Lung (tissue), 12 donors: ENCODE data around the gene PRKD1. TPM values are rescaled to one million over a fixed set of nuclear protein-coding genes. Genes with fewer than 3 reads are reported as not detected.
A peak's percentile ranks its signal among the peaks of the same experiment; 100 is the strongest.

Experiments
- ATAC-seq: fragments of 200-7000 bp; cut with Tn5 transposase; one replicate; pipeline ENCODE4 v1.9.1; 2020; ENCODE audit warnings: moderate number of reproducible peaks; ENCODE audit not compliant: insufficient read depth, low FRiP score
- DNase-seq, 3 donors: peaks; one replicate each; pipeline ENCODE4 v3.0.0-alpha.2; 2013 to 2017
- H3K27ac ChIP-seq, 2 donors: one replicate each; pipeline ENCODE4 v1.5.1; 2013; ENCODE audit warnings: mild to moderate bottlenecking in 2 of 2, moderate library complexity in 2 of 2, control low read depth in 1 of 2, inconsistent platforms in 1 of 2, low read depth in 1 of 2, low read length in 1 of 2
- H3K27me3 ChIP-seq, 3 donors: one replicate each; pipeline ENCODE4 v1.5.1; 2013; ENCODE audit warnings: low read length in 2 of 3; ENCODE audit not compliant: control insufficient read depth in 3 of 3, insufficient read depth in 3 of 3
- H3K36me3 ChIP-seq, 4 donors: one replicate each; pipeline ENCODE4 v1.5.1; 2013; ENCODE audit warnings: low read length in 4 of 4, mild to moderate bottlenecking in 1 of 4, moderate library complexity in 1 of 4; ENCODE audit not compliant: control insufficient read depth in 4 of 4, insufficient read depth in 4 of 4
- H3K4me1 ChIP-seq, 5 donors: one replicate each; pipeline ENCODE4 v1.5.1; 2013; ENCODE audit warnings: low read length in 5 of 5, mild to moderate bottlenecking in 2 of 5, moderate library complexity in 1 of 5; ENCODE audit not compliant: control insufficient read depth in 5 of 5, insufficient read depth in 5 of 5
- H3K4me3 ChIP-seq: one replicate; pipeline ENCODE4 v1.5.1; 2013; ENCODE audit warnings: mild to moderate bottlenecking, control low read depth, moderate library complexity
- H3K9ac ChIP-seq, 2 donors: one replicate each; pipeline ENCODE4 v1.5.1; 2013; ENCODE audit warnings: low read length in 2 of 2, control low read depth in 1 of 2; ENCODE audit not compliant: insufficient read depth in 1 of 2
- H3K9me3 ChIP-seq, 4 donors: one replicate each; pipeline ENCODE4 v1.5.1; 2013; ENCODE audit warnings: low read length in 3 of 4, mild to moderate bottlenecking in 1 of 4, moderate library complexity in 1 of 4; ENCODE audit not compliant: control insufficient read depth in 4 of 4, insufficient read depth in 3 of 4
- WGBS, 2 donors: extraction: QIAGEN DNeasy Blood & Tissue Kit; methylation state at CpG; one replicate each; pipeline ENCODE4 v1.1.7; 2013; 5-methylcytosine and 5-hydroxymethylcytosine counted together
- polyA plus RNA-seq, 2 donors: library from polyadenylated mRNA; stranded (reverse); fragments of 200-250 nt; gene quantifications; one replicate each; pipeline ENCODE4 v1.2.1, GENCODE V29; 2013
- total RNA-seq, 2 donors: library from RNA; depleted of rRNA in 1 of 2; stranded (reverse); fragments of >200 nt in 1 of 2; gene quantifications; one replicate each; pipeline ENCODE4 v1.2.1, GENCODE V29; 2014 to 2021
- TF ChIP-seq, protein P1 (sequence below): IDR thresholded peaks from 2 replicates; pipeline ENCODE4 v1.5.1; 2012; ENCODE audit warnings: mild to moderate bottlenecking; ENCODE audit errors: control extremely low read depth, extremely low read depth
- donor health status: control.
- donor health status: control.
- donor health status: Bipolar disorder and iron deficiency.
- donor health status: healthy.
- donor health status: DM: yes; HTN: yes; CAD: no.

Gene PRKD1
- total and polyA plus RNA-seq, 4 donors: 4.0 to 20.9 (median 11.2) TPM

DNA sequence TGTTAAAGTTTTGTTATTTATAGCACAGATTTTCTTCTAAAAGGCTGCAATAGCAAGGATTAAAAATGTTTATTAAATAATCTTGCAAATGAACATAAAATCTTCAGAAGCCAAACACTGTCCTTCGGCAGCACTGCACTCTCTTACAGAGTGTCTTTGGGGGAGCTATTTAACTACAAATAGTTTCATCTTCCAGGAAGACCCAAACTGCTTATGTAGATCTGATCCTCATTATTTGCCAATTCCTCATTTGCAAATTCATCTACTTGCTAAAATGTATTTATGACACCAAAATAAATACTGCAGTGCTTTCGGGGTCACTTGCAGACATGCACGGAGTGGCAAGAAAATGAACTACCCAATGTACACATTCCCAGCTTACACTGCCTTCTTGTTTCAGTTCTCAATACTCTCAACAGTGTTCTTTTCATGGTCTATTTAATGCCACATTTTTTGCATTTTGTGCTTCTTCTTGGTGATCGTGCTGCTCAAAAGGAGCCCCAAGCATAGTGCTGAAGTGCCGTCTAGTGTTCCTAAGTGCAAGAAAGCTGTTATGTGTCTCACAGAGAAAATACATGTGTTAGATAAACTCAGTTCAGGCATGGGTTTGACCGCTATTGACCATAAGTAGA is 128.1 kb downstream of the PRKD1 start:
- DNase-seq (peak in 2 of 3 donors; percentile 43 to 55), ATAC-seq (no peak)
- no peak overlapping the region for H3K27ac ChIP-seq
- WGBS, 2 donors: 60 to 70% methylated on average over 6 of the region's 6 CpGs
- H3K4me3 ChIP-seq: no peak overlapping the region
- peak overlapping the region in 1 of 2 donors; percentile 50 for H3K9ac ChIP-seq
- no peaks in the 10 kb centered on the region for H3K36me3 ChIP-seq
- TF ChIP-seq, protein P1, sequence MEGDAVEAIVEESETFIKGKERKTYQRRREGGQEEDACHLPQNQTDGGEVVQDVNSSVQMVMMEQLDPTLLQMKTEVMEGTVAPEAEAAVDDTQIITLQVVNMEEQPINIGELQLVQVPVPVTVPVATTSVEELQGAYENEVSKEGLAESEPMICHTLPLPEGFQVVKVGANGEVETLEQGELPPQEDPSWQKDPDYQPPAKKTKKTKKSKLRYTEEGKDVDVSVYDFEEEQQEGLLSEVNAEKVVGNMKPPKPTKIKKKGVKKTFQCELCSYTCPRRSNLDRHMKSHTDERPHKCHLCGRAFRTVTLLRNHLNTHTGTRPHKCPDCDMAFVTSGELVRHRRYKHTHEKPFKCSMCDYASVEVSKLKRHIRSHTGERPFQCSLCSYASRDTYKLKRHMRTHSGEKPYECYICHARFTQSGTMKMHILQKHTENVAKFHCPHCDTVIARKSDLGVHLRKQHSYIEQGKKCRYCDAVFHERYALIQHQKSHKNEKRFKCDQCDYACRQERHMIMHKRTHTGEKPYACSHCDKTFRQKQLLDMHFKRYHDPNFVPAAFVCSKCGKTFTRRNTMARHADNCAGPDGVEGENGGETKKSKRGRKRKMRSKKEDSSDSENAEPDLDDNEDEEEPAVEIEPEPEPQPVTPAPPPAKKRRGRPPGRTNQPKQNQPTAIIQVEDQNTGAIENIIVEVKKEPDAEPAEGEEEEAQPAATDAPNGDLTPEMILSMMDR: no peak
- peaks cover 0 to 4% (median 0%) of the 10 kb centered on the region in 5 donors for H3K4me1 ChIP-seq
- H3K9me3 ChIP-seq: no peaks in the 10 kb centered on the region
- no peaks in the 10 kb centered on the region for H3K27me3 ChIP-seq

DNA sequence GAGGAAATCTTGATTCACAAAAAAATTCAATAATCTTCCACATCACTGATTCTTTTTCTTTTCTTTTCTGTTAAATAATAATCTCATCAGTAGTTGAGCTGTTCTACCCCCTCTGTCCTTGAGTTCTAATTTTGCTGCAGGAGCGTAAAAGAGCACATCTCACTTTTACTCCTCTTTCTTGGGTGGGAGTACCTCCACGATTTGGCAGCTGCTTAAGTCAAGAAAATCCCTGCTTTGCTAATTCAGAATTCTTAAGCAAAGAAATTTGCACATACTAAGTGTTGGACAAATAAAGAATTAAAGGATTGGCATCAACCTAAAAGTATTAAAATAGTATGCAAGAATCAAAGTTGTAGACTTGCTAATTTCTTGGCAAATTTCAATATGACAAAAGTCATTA is 128.8 kb downstream of the PRKD1 start:
- Histone ChIP-seq H3K36me3 (no peaks in the 10 kb centered on the region), H3K9ac (no peak overlapping the region), H3K4me3 (no peak overlapping the region), H3K27me3 (no peaks in the 10 kb centered on the region), H3K4me1 (peaks cover 0 to 4% (median 0%) of the 10 kb centered on the region in 5 donors), H3K27ac (no peak overlapping the region), H3K9me3 (no peaks in the 10 kb centered on the region)
- TF ChIP-seq, protein P1: no peak
- ATAC-seq: no peak
- 79 to 83% methylated on average over 2 of the region's 2 CpGs for WGBS, 2 donors
- DNase-seq: no peak

DNA sequence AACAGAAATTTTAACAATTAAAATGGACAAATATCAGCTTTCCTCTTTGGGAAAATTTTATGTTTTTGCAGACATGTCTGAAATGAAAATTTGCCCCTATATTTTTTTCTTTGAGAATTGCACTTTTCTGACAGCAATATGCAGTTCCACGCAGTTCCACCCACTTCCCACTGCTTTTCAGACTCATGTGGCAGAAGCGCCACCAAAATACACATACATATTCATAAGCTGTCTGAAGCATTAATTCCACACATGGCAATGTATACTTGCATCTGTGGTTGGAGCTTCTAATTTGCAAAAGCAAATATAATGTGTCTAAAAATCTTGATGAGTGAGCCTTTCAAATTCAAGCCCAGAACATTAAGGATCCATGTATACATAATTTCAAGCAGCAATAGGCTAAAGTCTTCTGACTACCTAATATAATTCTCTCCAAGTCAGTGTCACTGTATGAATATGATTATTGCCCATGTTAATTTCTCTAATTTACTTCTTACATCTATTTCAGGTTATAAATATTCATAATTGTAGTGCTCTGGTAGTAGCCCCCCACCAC is 129.5 kb downstream of the PRKD1 start:
- Histone ChIP-seq H3K27me3 (no peaks in the 10 kb centered on the region), H3K36me3 (no peaks in the 10 kb centered on the region), H3K9ac (no peak overlapping the region), H3K4me3 (no peak overlapping the region), H3K27ac (no peak overlapping the region), H3K4me1 (peaks cover 0 to 4% (median 0%) of the 10 kb centered on the region in 5 donors), H3K9me3 (no peaks in the 10 kb centered on the region)
- ATAC-seq (no peak), DNase-seq (no peak)
- 95 to 98% methylated on average over 2 of the region's 2 CpGs for WGBS, 2 donors
- TF ChIP-seq, protein P1: no peak
